Astrocyte (in vitro differentiated cells and primary cell): ENCODE measurements around the gene ZNF385C.
"Not testable (repeated sequence)": the region's sequence is repeated elsewhere in the genome, so short reads cannot be mapped to it uniquely, and the experiment has no call there.

ENCODE experiments used
- EZH2 ChIP-seq: IDR thresholded peaks from 2 replicates; pipeline ENCODE4 v1.6.1; 2012; ENCODE audit warnings: mild to moderate bottlenecking, low read length, inconsistent platforms; ENCODE audit not compliant: insufficient read depth
- TF ChIP-seq, protein P1 (sequence below): IDR thresholded peaks from 2 replicates; pipeline ENCODE4 v1.5.1; 2011; ENCODE audit warnings: low read depth, mild to moderate bottlenecking, inconsistent platforms, low read length, moderate library complexity; ENCODE audit not compliant: insufficient read depth

DNA sequence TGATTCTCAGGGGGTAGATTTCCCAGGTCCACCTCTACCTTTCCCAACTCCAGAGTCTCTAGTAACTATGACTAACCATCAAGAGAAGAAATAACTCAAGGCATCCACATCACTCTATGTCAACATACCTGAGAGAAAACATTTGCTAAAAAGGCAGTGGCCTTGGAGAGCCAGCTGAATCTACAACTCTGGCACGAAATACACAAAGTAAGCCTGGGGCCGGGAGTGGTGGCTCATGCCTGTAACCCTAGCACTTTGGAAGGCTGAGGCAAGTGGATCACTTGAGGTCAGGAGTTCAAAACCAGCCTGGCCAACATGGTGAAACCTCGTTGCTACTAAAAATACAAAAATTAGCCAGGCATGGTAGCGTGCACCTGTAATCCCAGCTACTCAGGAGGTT, 44.9 kb upstream of the ZNF385C start:
- TF ChIP-seq, protein P1, sequence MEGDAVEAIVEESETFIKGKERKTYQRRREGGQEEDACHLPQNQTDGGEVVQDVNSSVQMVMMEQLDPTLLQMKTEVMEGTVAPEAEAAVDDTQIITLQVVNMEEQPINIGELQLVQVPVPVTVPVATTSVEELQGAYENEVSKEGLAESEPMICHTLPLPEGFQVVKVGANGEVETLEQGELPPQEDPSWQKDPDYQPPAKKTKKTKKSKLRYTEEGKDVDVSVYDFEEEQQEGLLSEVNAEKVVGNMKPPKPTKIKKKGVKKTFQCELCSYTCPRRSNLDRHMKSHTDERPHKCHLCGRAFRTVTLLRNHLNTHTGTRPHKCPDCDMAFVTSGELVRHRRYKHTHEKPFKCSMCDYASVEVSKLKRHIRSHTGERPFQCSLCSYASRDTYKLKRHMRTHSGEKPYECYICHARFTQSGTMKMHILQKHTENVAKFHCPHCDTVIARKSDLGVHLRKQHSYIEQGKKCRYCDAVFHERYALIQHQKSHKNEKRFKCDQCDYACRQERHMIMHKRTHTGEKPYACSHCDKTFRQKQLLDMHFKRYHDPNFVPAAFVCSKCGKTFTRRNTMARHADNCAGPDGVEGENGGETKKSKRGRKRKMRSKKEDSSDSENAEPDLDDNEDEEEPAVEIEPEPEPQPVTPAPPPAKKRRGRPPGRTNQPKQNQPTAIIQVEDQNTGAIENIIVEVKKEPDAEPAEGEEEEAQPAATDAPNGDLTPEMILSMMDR: not testable (repeated sequence)
- not testable (repeated sequence) for TF ChIP-seq EZH2
